Measurements from ENCODE around the gene MIGA1. TPM values are rescaled to one million over a fixed set of nuclear protein-coding genes. Genes with fewer than 3 reads are reported as not detected.
"Not testable (repeated sequence)": the region's sequence is repeated elsewhere in the genome, so short reads cannot be mapped to it uniquely, and the experiment has no call there.

Gene MIGA1
- total RNA-seq, 1 donor from 2014 or later, result 8.6 TPM

DNA sequence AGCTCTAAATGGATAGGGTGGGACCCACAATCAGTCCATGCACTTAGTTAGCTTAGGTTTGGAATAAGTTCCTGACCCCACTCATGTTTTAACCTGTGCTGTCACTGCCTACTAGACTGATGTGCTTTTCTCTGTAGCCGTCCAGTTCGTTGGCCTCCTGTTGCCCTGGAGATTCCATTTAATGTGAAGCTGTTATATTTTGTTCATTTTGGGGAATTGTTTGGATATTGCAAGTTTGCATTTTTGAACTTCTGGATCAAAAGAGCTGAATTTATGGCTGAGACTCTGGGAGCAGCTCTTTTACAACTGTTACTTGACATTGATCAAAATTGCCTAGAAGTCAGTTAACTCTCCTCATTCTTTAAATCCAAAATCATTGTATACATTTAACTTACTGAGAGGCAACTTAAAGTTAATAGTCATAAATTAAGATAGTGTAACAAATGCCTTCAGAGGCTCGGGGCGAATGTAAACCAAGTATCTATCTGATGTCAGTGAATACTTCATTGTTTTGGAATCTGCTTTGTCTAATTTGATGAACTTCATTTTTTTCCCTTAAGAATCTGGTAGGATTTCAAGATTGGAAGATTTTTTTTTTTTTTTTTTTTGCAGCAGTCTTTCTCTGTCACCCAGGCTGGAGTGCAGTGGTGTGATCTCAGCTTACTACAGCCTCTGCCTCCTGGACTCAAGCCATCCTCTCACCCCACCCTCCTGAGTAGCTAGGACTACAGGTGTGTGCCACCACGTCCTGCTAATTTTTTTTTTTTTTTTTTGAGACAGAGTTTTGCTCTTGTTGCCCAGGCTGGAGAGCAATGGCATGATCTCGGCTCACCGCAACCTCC lies 38.1 kb downstream of the MIGA1 start:
- Mint-ChIP-seq H3K4me3 (no peak overlapping the region), H3K27me3 (ENCODE audit: insufficient read depth) (no peaks in the 10 kb centered on the region), H3K36me3 (ENCODE audit: low read depth) (peaks cover 26% of the 10 kb centered on the region), H3K9me3 (no peaks in the 10 kb centered on the region), H3K27ac (no peak overlapping the region), H3K4me1 (ENCODE audit: low read depth) (no peaks in the 10 kb centered on the region)
- intact Hi-C loops (cut with micrococcal nuclease), result no loop called here
- no peak for DNase-seq (ENCODE audit: low spot score)

DNA sequence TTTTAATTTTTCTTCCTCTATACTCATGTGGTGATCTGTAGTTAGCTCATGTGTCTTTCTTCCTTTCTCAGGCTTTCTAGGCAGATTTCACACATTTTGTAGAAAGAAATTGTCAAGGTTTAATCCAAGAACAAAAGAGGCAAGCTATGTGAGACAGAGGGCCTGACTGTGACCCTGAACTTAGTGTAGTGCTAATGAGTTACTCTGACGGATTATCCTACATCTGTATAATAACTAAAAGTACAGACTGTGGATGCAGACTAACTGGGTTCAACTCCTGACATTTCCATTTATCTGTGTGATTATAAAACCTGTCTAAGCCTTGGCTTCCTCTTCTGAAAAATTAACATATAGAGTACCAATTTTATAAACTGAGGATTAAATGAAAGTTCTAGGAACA lies 40.7 kb downstream of the MIGA1 start:
- Mint-ChIP-seq H3K27me3 (ENCODE audit: insufficient read depth) (no peaks in the 10 kb centered on the region), H3K27ac (no peak overlapping the region), H3K9me3 (no peaks in the 10 kb centered on the region), H3K4me3 (no peak overlapping the region), H3K4me1 (ENCODE audit: low read depth) (no peaks in the 10 kb centered on the region), H3K36me3 (ENCODE audit: low read depth) (peaks cover 17% of the 10 kb centered on the region)
- no peak for DNase-seq (ENCODE audit: low spot score)
- intact Hi-C loops (cut with micrococcal nuclease), result loop anchor here (10.0 kb wide), 1 partner anchor 125 kb away; no protein-coding TSS in a partner anchor

DNA sequence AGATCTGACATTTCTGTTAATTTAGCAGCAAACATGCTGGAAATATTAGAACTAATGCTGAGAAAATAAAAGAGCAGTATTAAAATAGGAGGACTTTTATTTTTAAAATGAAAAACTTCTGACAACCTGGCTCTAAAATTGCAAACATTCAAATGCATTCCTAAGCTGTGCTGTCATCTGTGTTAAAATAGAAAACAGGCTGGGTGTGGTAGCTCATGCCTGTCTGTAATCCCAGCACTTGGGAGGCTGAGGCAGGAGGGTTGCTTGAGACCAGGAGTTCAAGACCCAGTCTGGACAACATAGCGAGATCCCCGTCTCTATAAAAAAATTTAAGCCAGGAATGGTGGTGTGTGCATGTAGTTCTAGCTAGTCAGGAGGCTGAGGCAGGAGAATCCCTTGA lies 44.6 kb downstream of the MIGA1 start:
- peaks cover 16% of the 10 kb centered on the region for H3K36me3 Mint-ChIP-seq (ENCODE audit: low read depth)
- intact Hi-C loops (cut with micrococcal nuclease), result loop anchor here (10.0 kb wide), 1 partner anchor 121 kb away; no protein-coding TSS in a partner anchor
- no peaks in the 10 kb centered on the region for H3K9me3 Mint-ChIP-seq
- H3K27ac Mint-ChIP-seq, result no peak overlapping the region
- no peak overlapping the region for H3K4me3 Mint-ChIP-seq
- H3K27me3 Mint-ChIP-seq (ENCODE audit: insufficient read depth), result no peaks in the 10 kb centered on the region
- H3K4me1 Mint-ChIP-seq (ENCODE audit: low read depth), result no peaks in the 10 kb centered on the region
- no peak for DNase-seq (ENCODE audit: low spot score)

DNA sequence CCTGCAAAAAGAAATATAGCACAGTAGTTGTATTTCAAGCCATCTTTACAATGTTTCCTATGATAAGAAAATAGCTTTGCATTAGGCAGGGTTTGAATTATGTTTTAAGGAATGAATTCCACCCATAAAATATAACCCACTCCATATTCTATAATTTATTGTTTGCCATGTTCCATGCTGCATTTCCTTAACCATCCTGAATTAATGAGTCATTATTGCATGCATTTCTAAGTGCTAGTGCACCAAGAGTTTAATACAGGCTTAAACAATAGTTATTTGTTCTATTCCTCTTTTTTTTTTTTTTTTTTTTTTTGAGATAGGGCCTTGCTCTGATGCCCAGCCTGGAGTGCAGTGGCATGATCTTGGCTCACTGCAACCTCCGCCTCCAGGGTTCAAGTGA lies 45.2 kb downstream of the MIGA1 start:
- H3K36me3 Mint-ChIP-seq (ENCODE audit: low read depth), result peaks cover 13% of the 10 kb centered on the region
- H3K9me3 Mint-ChIP-seq, result no peaks in the 10 kb centered on the region
- no peaks in the 10 kb centered on the region for H3K4me1 Mint-ChIP-seq (ENCODE audit: low read depth)
- no peak for DNase-seq (ENCODE audit: low spot score)
- no peak overlapping the region for H3K4me3 Mint-ChIP-seq
- intact Hi-C loops (cut with micrococcal nuclease), result loop anchor here (1.0 to 10.0 kb wide), 2 partner anchors 120 to 290 kb away; no protein-coding TSS in a partner anchor
- H3K27me3 Mint-ChIP-seq (ENCODE audit: insufficient read depth), result no peaks in the 10 kb centered on the region
- no peak overlapping the region for H3K27ac Mint-ChIP-seq

DNA sequence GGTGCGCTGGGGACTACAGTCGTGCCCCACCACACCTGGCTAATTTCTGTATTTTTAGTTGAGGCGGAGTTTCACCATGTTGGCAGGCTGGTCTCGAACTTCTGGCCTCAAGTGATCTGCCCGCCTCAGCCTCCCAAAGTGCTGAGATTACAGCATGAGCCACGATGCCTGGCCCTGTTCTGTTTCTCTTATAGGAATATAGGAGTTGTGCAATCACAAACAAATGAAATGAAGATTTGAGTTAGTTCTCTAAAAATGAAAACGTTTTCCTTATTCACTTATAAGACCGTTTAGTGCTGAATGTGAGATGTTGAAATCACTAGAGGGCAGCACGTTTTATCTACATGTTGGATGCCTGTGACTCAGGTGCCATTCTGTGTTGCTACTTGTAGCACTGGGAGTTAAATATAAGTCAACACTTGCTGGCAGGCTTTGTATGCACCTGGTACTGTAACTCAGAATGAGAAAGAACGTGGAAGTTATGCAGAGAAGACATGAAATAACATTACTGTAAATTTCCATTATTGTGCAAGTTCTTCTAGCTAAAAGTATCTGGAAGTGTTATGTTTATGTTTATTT lies 45.8 kb downstream of the MIGA1 start:
- H3K36me3 Mint-ChIP-seq (ENCODE audit: low read depth), result peaks cover 9% of the 10 kb centered on the region

DNA sequence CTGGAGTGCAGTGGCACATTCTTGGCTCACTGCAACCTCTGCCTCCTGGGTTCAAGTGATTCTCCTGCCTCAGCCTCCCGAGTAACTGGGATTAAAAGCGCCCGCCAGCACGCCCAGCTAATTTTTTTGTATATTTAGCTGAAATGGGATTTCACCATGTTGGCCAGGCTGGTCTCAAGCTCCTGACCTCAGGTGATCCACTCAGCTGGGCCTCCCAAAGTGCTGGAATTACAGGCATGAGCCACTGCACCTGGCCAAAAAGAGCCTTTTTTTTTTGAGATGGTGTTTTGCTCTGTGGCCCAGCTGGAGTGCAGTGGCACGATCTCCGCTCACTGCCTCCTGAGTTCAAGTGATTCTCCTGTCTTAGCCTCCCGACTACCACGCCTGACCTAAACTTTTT lies 47.4 kb downstream of the MIGA1 start:
- intact Hi-C loops (cut with micrococcal nuclease), result loop anchor here (10.0 kb wide), 1 partner anchor 118 kb away; no protein-coding TSS in a partner anchor
- not testable (repeated sequence) for DNase-seq (ENCODE audit: low spot score); H3K9me3 Mint-ChIP-seq; H3K4me3 Mint-ChIP-seq; H3K27ac Mint-ChIP-seq; H3K4me1 Mint-ChIP-seq (ENCODE audit: low read depth); H3K27me3 Mint-ChIP-seq (ENCODE audit: insufficient read depth)
- peaks cover 11% of the 10 kb centered on the region for H3K36me3 Mint-ChIP-seq (ENCODE audit: low read depth)

More for the DNA sequence above, 45.8 kb downstream of the MIGA1 start:
- Mint-ChIP-seq H3K9me3 (no peaks in the 10 kb centered on the region), H3K27me3 (ENCODE audit: insufficient read depth) (no peaks in the 10 kb centered on the region), H3K4me1 (ENCODE audit: low read depth) (no peaks in the 10 kb centered on the region), H3K4me3 (no peak overlapping the region), H3K27ac (no peak overlapping the region)
- no peak for DNase-seq (ENCODE audit: low spot score)
- intact Hi-C loops (cut with micrococcal nuclease), result loop anchor here (1.0 to 10.0 kb wide), 2 partner anchors 120 to 289 kb away; no protein-coding TSS in a partner anchor

DNA sequence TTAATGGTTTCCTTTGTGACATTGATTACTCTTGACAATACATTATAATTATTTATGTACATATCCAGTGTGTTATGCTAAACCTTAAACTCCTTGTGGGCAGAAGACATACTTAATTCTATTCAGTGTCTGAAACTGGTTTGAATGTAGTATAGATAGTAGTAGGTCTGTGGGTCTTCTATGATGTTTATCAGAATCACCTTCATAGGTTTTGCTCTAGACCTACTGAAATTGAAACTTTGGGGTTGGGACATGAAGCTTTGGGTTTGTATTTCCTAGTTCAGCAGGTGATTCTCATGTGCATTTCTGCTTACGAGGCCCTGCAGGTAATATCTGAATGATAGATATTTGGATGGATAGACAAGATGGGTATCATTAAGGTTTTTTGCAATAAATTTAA lies 48.6 kb downstream of the MIGA1 start:
- H3K27ac Mint-ChIP-seq, result no peak overlapping the region
- H3K9me3 Mint-ChIP-seq, result no peaks in the 10 kb centered on the region
- peaks cover 11% of the 10 kb centered on the region for H3K36me3 Mint-ChIP-seq (ENCODE audit: low read depth)
- H3K4me1 Mint-ChIP-seq (ENCODE audit: low read depth), result no peaks in the 10 kb centered on the region
- intact Hi-C loops (cut with micrococcal nuclease), result loop anchor here (10.0 kb wide), 1 partner anchor 117 kb away; no protein-coding TSS in a partner anchor
- no peak for DNase-seq (ENCODE audit: low spot score)
- H3K4me3 Mint-ChIP-seq, result no peak overlapping the region
- H3K27me3 Mint-ChIP-seq (ENCODE audit: insufficient read depth), result no peaks in the 10 kb centered on the region

DNA sequence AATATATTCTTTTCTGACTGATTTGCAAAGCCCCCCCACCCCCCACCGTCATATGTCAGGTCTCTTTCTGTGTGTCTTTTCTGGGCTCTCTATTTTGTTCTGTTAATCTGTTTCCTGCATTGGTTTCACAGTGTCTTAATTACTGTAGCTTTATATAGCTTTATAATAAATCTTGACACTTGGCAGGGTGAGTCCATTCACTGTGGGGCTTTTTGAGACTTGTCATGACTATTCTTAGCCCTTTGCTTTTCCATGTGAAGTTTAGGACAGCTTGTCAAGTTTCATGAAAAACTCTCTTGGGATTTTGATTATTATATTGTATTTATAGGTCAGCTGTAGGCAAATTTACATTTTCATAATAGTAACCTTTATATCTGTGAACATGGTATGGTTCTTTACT lies 50.4 kb downstream of the MIGA1 start:
- Mint-ChIP-seq H3K4me3 (no peak overlapping the region), H3K27me3 (ENCODE audit: insufficient read depth) (no peaks in the 10 kb centered on the region), H3K27ac (no peak overlapping the region), H3K36me3 (ENCODE audit: low read depth) (peaks cover 11% of the 10 kb centered on the region), H3K4me1 (ENCODE audit: low read depth) (no peaks in the 10 kb centered on the region), H3K9me3 (no peaks in the 10 kb centered on the region)
- intact Hi-C loops (cut with micrococcal nuclease), result loop anchor here (10.0 kb wide), 1 partner anchor 115 kb away; no protein-coding TSS in a partner anchor
- no peak for DNase-seq (ENCODE audit: low spot score)

DNA sequence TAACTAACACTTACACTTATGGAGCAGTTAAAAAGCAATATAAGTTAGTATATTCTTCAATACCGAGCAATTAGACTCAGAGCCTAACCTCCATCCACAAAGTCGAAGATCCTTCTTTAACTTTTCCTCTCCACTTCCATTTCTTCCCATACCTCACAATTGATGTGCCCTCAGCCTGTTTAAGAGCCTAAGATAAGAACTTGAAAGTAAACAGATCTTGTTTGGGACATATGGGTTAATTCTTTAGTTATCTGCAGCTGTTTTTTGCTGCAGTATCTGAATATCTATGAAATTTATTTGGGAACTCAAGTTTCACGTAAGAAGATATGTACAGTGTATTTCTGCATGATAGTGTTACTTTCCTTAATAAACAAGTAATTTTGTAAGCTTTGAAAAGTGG lies 51.5 kb downstream of the MIGA1 start:
- H3K9me3 Mint-ChIP-seq, result no peaks in the 10 kb centered on the region
- no peak for DNase-seq (ENCODE audit: low spot score)
- H3K4me3 Mint-ChIP-seq, result no peak overlapping the region
- intact Hi-C loops (cut with micrococcal nuclease), result no loop called here
- no peaks in the 10 kb centered on the region for H3K4me1 Mint-ChIP-seq (ENCODE audit: low read depth)
- H3K27ac Mint-ChIP-seq, result no peak overlapping the region
- H3K27me3 Mint-ChIP-seq (ENCODE audit: insufficient read depth), result no peaks in the 10 kb centered on the region
- H3K36me3 Mint-ChIP-seq (ENCODE audit: low read depth), result peaks cover 11% of the 10 kb centered on the region

DNA sequence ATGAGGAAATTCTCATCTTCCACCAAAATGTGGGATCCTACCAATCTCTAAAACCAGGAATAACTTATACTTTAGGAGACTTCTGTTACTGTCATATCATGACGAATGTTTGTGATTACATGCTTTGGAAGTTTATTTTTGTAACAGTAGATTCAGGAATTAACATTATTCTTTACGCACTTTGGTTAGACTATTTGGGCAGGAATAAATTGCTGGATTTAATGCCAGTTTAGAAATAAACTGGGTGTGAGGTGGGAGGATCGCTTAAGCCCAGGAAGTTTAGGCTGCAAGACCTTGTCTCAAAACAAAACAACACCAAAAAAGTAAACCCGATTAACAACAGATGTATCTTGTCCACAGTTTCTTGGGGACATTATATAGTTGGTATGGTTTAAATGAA lies 52.1 kb downstream of the MIGA1 start:
- no peak for DNase-seq (ENCODE audit: low spot score)
- H3K27me3 Mint-ChIP-seq (ENCODE audit: insufficient read depth), result no peaks in the 10 kb centered on the region
- no peaks in the 10 kb centered on the region for H3K4me1 Mint-ChIP-seq (ENCODE audit: low read depth)
- H3K9me3 Mint-ChIP-seq, result no peaks in the 10 kb centered on the region
- no peak overlapping the region for H3K4me3 Mint-ChIP-seq
- intact Hi-C loops (cut with micrococcal nuclease), result no loop called here
- H3K27ac Mint-ChIP-seq, result no peak overlapping the region
- peaks cover 11% of the 10 kb centered on the region for H3K36me3 Mint-ChIP-seq (ENCODE audit: low read depth)

DNA sequence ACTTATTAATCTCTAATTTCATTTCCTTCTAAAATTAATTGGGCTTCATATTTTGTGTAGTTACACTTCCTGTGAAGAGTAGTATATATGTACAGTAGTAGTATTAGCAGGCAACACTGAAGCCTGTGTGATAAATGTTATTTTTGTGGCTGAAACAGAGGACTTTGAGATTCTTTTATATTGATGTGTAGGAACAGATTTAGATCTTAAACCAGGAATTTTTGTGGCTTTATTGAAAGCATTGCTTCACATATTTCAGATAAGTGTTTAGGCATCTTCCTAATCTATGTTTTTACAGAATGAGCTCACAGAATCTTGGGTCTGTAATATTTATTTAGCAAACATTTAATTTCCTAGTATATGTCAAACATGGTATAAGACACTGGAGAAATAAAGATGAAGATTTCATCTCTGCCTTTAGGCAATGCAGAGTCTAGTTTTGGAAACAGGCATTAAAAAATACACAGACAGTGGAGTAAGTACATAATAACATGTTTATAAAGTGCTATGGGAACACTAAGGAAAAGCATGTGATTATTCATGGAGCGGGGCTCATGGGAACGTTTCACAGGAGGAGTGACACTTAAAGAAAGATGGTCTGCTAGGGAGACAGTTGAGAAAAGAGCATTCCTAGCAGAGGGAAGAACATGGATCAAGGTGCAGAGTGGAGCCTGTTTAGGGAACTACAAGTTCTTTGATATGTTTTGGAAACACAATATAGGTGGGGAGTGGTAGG lies 52.7 kb downstream of the MIGA1 start:
- Mint-ChIP-seq H3K27ac (no peak overlapping the region), H3K9me3 (no peaks in the 10 kb centered on the region), H3K4me3 (no peak overlapping the region), H3K4me1 (ENCODE audit: low read depth) (no peaks in the 10 kb centered on the region), H3K27me3 (ENCODE audit: insufficient read depth) (no peaks in the 10 kb centered on the region), H3K36me3 (ENCODE audit: low read depth) (peaks cover 9% of the 10 kb centered on the region)
- DNase-seq (ENCODE audit: low spot score), result no peak
- intact Hi-C loops (cut with micrococcal nuclease), result no loop called here

DNA sequence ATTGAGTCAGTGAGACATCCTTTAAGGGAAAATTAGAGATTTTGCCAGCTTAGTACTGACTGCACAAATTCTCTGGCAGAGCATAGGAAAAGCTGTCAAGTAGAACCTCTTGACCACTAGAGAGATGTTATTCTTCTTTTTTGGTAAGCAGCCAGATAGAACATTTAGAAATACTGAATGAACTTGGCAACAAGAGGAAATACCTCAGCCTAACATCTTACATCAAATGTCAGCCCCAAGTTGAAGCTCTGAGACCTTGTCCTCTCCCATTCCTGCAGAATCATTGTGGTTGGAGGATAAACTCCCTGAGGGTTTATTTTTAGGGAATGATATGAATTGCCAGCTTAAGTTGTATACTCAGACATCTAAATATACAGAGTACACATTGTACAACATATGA lies 53.5 kb downstream of the MIGA1 start:
- DNase-seq (ENCODE audit: low spot score), result no peak
- Mint-ChIP-seq H3K9me3 (no peaks in the 10 kb centered on the region), H3K4me3 (no peak overlapping the region), H3K36me3 (ENCODE audit: low read depth) (peaks cover 7% of the 10 kb centered on the region), H3K27ac (no peak overlapping the region), H3K27me3 (ENCODE audit: insufficient read depth) (no peaks in the 10 kb centered on the region), H3K4me1 (ENCODE audit: low read depth) (no peaks in the 10 kb centered on the region)
- intact Hi-C loops (cut with micrococcal nuclease), result no loop called here
